DMS114 treated with DMSO at 0.1 percent for 48 hours (cell line): ENCODE data around the gene SELENOW.
"Not testable (repeated sequence)": the region's sequence is repeated elsewhere in the genome, so short reads cannot be mapped to it uniquely, and the experiment has no call there.

Experiments
- DNase-seq: peaks from one replicate; lab custom pipeline; 2025; ENCODE audit not compliant: unreplicated experiment; lab: John Stamatoyannopoulos, UW

SELENOW gene

DNA sequence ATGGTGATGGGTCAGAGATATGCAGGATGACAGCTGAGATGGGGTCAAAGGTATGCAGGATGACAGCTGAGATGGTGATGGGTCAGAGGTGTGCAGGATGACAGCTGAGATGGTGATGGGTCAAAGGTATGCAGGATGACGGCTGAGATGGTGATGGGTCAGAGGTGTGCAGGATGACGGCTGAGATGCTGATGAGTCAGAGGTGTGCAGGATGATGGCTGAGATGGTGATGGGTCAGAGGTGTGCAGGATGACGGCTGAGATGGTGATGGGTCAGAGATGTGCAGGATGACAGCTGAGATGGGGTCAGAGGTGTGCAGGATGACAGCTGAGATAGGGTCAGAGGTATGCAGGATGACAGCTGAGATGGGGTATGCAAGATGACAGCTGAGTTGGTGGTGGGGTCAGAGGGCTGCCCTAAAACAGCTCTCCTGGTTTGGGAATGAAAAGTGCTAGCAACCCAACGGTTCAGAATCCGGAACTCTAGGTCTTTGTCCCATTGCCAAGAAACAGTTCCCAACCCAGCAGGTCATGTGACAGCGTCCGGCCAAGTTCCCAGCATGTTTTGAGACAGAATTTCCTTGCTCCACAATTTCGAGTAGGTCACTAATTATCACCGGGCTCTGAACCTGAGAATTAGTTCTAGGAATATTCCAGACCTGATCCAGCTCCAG, 3.2 kb downstream of the SELENOW start:
- no peak for DNase-seq

DNA sequence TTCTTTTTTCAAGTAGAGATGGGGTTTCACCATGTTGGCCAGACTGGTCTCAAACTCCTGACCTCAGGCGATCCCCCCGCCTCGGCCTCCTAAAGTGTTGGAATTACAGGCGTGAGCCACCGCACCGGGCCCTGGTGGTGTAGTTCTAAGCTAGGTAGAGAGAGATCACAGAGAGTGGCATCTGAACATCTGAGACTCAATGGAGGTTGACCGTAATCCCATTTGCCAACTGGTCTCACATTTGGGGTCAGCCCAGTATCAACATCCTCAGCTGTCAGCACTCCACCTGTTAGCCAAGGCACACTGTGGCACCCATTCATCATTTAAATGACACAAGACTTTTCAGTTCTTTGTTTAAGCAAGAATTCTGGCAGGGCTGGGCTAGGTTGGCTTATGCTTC, 8.1 kb downstream of the SELENOW start:
- no peak for DNase-seq

DNA sequence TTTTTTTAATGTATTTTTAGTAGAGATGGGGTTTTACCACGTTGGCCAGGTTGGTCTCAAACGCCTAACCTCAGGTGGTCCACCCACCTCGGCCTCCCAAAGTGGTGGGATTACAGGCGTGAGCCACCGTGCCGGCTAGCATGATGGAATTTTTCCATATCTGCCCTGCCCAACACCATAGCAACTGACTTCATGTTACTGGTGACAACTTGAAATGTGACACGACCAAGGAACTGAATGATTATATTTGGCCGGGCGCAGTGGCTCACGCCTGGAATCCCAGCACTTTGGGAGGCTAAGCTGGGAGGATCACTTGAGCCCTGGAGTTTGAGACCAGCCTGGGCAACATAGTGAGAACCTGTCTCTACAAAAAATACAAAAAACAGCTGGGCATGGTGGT, 8.8 kb downstream of the SELENOW start:
- DNase-seq = not testable (repeated sequence)

DNA sequence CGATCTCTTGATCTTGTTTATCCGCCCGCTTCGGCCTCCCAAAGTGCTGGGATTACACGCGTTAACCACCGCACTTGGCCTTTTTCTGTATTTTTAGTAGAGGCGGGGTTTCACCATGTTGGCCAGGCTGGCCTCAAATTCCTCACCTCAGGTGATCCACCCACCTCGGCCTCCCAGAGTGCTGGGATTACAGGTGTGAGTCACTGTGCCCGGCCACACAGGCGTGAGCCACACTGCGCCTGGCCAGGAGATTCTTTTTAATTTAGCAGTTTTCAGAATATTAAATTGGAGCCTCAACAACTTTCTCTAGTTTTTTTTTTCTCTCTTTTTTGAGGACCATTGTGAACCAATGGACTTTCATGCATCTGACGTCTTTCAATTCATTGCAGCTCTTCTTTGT, 11.3 kb downstream of the SELENOW start:
- DNase-seq = not testable (repeated sequence)

DNA sequence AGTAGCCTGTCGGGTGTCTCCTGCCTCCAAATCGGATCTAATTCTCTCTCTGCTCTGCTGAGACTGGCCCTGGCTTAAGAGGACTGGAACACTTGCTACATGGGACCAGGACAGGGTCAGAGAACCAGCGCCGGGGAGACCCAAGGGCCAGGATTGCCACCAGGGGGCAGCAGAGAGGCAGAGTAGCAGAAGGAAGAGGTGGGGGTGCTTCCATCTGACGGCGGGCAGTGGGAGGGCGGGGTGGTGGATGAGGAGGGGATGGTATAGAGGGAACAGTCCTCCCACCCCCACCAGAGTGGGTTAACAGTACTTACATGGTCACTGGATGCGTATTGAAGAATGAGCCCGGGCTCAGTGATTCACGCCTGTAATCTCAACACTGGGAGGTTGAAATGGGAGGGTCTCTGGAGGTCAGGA, 11.9 kb downstream of the SELENOW start:
- peak; percentile 31 for DNase-seq

DNA sequence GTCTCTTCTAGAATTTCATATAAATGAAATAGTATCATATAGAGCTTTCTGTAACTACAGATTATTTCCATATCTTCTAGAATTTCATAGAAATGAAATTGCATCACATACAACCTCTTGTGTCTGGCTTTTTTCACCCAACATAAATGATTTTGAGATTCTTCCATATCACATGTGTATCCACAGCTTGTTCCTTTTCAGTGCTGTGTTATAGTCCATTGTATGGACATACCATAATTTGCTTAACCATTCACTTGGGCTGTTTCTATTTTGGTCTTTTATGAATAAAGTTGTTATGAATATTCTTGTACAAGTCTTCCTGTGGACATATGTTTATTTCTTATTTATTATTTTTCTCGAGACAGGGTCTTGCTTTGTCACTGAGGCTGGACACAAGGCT, 14.1 kb downstream of the SELENOW start:
- no peak for DNase-seq

DNA sequence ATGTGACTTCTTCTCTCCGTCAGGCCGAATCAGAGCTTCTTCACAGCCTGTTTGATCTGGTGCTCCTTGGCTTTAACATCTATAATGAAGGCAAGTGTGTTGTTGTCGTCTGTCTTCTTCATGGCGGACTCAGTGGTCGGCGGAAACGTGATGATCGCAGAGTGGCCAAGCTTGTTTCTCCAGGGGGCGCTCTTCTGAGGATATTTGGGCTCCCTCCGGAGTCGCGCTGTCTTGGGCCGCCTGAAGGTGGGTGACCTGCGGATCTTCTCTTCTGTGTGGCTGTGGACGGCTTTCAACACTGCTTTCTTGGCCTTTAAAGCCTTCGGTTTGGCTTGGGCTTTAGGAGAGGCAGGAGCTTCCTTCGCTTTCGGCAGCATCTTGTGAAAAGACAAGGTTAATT, 16.0 kb downstream of the SELENOW start:
- no peak for DNase-seq

DNA sequence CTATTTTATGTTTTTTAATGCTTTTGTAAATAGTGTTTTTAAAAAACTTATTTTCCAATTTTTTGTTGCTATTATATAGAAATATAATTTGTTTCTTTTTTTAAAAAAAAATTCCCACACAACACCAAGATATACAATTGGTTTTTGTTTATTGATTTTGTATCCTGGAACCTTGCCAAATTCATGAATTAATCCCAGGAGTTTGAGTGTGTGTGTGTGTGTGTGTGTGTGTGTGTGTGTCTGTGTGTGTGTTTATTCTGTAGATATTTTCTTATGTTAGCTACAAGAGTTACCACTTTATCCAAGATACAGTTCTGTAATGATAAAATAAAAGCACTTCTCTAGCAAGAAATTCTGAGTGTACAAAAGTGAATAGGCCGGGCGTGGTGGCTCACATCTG, 18.3 kb downstream of the SELENOW start:
- DNase-seq = no peak

DNA sequence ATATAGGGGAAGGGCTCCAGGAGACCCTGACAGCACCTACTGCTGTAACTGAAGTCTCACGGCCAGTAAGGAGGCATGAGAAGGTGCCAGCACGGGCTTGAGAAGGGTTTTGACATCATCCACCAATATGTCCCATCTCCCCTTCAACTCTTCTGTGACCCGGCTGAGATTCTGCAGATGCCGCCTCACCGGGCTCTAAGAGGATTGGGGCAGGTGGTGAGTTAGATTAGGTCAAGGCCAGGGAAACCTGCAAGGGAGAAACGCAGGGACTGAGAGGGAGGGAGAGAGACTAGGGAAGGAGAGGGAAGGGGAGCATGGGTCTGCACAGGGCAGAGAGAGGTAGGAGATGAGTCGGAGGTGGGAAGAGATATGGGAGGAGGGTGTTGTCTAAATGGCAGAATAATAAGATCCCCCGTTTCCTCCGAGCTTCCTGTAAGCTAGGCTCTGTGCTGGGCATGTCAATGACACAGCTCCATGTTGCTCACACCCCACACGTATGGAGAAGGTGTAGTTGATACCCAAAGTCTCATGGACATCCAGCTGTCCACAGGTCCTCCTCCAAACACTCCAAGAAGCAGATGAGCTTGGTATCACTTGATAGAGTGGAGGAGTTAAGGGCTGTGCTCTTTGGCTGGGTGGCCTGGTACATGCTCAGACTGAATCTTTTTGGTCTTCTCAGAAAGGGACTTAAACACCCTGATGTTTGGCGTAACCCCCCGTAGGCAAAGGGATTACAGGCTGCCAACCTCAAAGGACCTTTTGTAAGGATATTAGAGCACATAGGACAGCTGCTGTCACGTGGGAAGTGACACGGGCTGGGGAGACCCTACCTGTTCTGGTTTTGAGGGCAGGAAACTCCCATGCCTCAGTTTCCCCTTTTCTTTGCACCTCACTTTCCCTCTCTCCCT, 19.7 kb downstream of the SELENOW start:
- DNase-seq = no peak

DNA sequence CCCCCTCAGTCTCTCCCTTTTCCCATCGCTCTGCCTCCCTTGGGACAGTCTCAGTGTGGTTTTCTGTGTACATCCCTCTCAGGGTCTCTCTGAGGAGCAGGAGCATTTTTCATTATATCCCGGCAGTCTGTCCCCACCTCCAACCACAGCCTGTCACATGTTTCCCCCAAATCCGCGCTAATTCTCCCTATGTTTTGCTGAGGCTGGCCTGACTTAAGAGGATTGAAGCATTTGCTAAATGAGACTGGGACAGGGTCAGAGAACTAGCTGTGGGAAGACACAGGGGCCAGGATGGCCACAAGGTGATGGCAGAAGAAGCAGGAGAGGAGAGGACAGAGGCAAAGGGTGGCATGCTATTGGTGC, 20.4 kb downstream of the SELENOW start:
- DNase-seq = no peak

DNA sequence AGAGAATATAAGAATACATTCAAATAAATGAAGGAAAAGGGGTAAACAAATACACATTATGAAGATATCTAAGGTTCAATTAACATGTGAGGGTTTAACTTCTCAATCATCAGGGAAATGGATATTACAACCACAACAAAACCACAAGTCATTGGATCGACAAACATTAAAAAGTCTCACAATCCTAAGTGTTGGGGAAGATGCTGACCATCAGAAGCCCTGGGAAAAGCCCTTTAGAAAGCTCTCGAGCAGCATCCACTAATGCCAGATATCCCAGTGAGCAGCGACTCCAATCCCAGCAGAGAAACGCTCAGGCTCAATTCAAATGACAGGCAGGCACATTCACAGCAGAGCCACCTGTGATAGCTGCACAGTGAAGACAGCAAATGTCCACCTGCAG, 22.8 kb downstream of the SELENOW start:
- DNase-seq = no peak

DNA sequence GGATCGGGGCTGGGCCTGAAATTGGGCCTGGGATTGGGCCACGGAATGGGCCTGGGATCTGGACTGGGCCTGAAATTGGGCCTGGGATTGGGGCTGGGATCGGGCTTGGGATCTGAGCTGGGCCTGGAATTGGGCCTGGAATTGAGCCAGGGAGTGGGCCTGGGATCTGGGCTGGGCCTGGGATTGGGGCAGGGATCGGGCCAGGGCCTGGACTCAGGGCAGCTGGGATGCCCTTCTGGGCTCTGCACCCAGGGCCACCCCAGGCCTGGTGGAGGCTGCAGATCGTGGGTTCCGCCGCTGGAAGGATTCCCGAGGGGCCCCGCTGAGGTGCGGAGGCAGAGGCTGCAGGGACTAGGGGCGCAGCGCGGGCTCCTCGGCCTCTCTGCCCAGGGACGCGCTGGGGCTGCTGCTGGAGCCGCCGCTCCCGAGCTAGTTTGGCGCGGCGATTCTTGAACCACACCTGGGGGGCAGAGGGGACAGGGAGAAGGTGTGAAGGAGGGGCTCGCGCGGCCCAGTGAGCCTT, 24.1 kb downstream of the SELENOW start:
- no peak for DNase-seq

DNA sequence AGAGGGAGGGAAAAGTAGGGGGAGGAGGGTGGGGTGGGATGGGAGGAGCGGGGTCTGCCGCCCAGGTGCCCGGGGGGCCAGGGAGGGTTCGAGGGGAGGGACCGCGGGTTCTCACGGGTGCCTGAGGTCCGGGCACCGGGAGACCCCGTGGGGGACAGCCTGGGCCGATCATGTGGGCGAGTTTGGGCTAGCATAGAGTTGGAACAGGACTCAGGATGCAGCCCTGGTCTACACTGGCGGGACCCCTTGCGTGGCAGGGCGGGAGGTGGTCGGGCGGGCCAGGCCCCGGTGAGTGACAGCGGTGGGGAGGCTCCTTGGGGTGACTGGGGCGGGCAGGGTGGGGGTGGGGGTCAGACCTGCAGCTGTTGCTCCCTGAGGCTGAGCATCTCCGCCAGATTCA, 24.6 kb downstream of the SELENOW start:
- DNase-seq = not testable (repeated sequence)

DNA sequence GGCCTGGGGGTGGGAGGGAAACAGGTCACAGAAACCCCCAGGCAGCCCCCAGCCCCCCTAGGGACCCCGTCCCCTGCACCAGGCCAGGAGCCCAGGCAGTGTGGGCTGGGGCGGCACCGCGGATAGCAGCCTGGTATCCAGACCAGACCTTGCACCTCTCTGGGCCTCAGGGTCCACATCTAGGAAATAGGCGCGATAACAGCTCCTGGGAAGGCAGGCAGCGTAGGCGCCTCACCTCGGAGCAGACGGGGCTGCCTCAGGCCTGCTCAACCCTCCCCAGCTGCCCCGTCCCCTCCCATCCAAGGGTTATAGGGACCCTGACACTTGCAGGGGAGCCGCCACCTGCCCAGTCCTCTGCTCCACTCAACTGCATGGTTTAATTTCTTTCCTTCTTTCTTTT, 25.2 kb downstream of the SELENOW start:
- DNase-seq = not testable (repeated sequence)

DNA sequence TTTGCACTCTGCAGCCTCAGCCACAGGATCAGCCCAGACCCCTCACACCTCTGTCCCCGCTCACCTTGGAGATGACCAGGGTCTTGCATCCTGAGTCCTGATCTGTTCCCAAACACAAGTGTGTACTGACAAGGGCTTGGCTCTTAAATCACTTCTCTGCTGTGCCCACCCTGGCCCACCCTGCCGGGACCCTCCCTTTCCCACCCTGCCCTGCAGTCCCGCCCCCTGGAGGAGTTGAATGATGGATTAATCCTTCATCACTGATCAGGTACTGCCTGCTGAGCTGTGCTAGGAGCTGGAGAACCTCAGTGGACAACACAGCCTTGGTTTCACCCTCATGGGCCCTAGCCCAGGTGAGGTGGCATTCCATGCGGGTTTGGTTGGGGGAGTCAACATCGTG, 25.9 kb downstream of the SELENOW start, which contains the start of gene TPRX1:
TPRX1 (minus strand) TSS at position 101 of the 400 bp plus-strand sequence; CDS start at position 89, 12 bp downstream.
- DNase-seq = not testable (repeated sequence)

DNA sequence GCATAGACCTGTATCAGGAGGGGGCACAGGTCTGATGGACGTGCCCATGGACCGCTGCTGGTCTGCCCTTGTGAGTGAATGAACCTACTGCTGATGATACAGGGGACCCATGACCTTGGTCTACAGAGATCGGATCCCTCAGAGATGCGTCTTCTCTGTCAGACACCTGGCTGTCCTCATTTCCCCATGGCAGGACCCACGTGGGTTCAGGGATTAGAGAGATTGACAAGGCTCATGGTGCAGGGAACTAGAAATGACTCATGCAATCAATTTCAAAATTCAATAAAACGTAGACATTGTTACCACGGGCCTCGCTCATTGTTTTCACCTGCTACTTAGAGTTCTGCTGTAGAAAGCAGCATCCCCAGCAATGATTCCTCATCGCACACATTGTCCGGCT, 26.8 kb downstream of the SELENOW start:
- DNase-seq = no peak

DNA sequence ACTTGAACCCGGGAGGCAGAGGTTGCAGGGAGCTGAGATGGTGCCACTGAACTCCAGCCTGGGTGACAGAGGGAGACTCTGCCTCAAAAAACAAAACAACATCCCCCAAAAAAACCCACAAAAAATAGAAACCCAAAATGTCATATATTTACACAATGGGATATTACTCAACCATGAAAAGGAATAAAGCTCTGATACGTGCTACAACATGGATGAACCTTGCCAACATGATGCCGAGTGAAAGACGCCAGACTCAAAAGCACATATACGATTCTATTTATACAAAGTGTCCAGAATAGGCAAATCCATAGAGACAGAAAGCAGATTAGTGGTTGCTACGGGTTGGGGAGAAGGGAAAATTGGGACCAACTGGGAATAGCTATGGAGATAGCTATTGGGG, 27.9 kb downstream of the SELENOW start:
- no peak for DNase-seq

DNA sequence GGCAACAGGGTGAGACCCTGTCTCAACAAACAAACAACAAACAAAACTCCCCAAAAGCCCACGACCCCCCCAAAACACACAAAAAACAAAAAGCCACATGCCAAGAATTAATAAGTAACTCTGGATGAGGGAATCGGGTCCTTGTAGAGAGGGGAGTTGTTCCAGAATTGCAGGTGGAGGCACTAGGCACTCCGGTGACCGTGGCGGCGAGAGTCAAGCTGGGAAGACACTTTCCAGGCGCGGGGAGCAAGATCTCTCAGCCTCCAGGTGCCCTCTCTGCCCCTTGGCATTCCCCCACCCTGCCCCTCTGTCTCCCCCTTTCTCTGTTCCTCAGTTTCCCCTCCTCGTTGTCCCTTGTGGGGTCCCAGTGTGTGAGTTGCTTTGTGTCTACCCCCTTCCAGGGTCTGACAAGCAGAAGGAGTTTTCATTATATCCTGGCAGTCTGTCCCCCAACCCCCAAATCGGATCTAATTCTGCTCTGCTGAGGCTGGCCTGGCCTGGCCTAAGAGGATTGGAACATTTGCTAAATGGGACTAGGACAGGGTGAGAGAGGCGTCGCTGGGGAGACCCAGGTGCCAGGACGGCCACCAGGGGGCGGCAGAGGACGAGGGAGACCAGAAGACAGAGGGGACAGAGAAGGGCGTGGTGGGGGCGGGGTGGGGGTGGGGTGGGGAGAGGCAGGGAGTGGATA, 34.9 kb downstream of the SELENOW start:
- DNase-seq = peak; percentile 30

DNA sequence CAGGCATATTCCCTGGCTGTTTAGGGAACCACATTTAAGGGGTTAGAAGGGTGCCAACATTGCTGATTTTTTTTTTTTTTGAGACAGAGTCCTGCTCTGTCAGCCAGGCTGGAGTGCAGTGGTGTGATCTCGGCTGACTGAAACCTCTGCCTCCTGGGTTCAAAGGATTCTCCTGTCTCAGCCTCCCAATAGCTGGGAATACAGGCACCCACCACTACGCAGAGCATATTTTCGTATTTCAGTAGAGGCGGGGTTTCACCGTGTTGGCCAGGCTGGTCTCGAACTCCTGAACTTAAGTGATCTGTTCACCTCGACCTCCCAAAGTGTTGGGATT, 35.5 kb downstream of the SELENOW start:
- DNase-seq = no peak

DNA sequence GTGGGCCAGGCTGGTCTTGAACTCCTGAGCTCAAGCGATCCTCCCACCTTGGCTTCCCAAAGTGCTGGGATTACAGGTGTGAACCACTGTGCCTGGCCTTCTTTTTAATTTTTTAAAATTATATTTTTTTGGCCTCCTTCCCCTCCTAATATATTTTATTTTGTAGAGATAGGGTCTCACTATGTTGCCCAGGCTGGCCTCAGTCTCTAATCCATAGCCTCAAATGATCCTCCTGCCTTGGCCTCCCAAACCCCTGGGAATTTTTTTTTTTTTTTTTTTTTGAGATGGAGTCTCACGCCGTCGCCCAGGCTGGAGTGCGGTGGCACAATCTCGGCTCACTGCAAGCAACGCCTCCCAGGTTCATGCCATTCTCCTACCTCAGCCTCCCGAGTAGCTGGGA, 37.8 kb downstream of the SELENOW start:
- not testable (repeated sequence) for DNase-seq

DNA sequence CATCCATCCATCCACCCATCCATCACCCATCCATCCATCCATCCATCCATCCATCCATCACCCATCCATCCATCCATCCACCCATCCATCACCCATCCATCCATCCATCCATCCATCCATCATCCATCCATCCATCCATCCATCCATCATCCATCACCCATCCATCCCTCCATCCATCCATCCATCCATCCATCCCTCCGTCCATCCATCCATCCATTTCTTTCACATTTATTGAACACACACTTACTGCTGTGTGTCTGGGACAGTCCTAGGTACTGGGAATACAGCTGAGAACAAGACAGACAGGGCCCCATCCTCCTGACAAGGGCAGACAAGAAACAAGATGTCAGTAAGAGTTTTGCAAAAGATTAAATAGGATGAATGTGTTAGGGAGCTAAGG, 39.7 kb downstream of the SELENOW start:
- DNase-seq = not testable (repeated sequence)

DNA sequence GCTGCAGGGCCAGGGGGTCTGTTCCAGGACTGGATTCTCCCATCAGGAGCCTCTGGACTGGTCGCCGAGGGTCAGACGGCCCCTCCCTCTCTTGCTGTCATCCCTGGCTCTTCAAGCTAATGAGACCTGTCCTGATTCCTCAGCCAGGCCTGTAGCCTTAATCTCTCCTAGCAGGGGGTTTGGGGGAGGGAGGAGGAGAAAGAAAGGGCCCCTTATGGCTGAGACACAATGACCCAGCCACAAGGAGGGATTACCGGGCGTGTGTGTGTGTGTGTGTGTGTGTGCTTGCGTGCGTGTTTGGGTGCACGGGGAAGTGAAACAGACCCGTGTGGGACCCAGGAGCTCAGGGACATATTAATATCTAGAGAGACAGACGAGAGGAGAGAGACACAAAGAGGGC, 41.4 kb downstream of the SELENOW start:
- DNase-seq = no peak
